Thymus (tissue), 11 donors: ENCODE data around the gene SBF1. TPM values are rescaled to one million over a fixed set of nuclear protein-coding genes. Genes with fewer than 3 reads are reported as not detected.

Experiments used
- DNase-seq, 9 donors: peaks; one replicate each; pipeline ENCODE4 v3.0.0-alpha.2; 2013; ENCODE audit warnings: low spot score in 9 of 9, low read depth in 6 of 9, missing footprints in 1 of 9
- H3K27ac ChIP-seq, 2 donors: one replicate each; pipeline ENCODE4 v1.5.1; 2013; ENCODE audit warnings: control low read depth in 1 of 2, low read depth in 1 of 2, low read length in 1 of 2, mild to moderate bottlenecking in 1 of 2, moderate library complexity in 1 of 2
- H3K27me3 ChIP-seq, 2 donors: one replicate each; pipeline ENCODE4 v1.5.1; 2013; ENCODE audit warnings: low read length in 1 of 2; ENCODE audit not compliant: control insufficient read depth in 2 of 2, insufficient read depth in 1 of 2
- H3K36me3 ChIP-seq, 2 donors: one replicate each; pipeline ENCODE4 v1.5.1; 2013; ENCODE audit warnings: low read length in 1 of 2, mild to moderate bottlenecking in 1 of 2, moderate library complexity in 1 of 2; ENCODE audit not compliant: control insufficient read depth in 2 of 2, insufficient read depth in 2 of 2
- H3K4me1 ChIP-seq, 2 donors: one replicate each; pipeline ENCODE4 v1.5.1; 2013; ENCODE audit warnings: low read length in 2 of 2; ENCODE audit not compliant: control insufficient read depth in 2 of 2, insufficient read depth in 2 of 2
- H3K4me3 ChIP-seq, 2 donors: one replicate each; pipeline ENCODE4 v1.5.1; 2013; ENCODE audit warnings: low read length in 2 of 2, control low read depth in 1 of 2, mild to moderate bottlenecking in 1 of 2
- H3K9me3 ChIP-seq, 2 donors: one replicate each; pipeline ENCODE4 v1.5.1; 2013; ENCODE audit warnings: low read length in 1 of 2, mild to moderate bottlenecking in 1 of 2; ENCODE audit not compliant: control insufficient read depth in 2 of 2, insufficient read depth in 1 of 2
- WGBS: extraction: QIAGEN DNeasy Blood & Tissue Kit; methylation state at CpG from one replicate; pipeline ENCODE4 v1.1.7; 2013; 5-methylcytosine and 5-hydroxymethylcytosine counted together
- polyA plus RNA-seq: library from polyadenylated mRNA; stranded (reverse); fragments of 200-250 nt; gene quantifications from one replicate; pipeline ENCODE4 v1.2.3, GENCODE V29; 2013
- total RNA-seq: library from RNA; stranded (reverse); fragments of 120-200 nt; gene quantifications from one replicate; pipeline ENCODE4 v1.2.4, GENCODE V29; 2013
- donor health status: healthy.

Gene SBF1
- total and polyA plus RNA-seq, 2 donors, result 56.7 to 88.2 TPM

GRCh38 chr22:50487290-50488005 is 12.6 kb upstream of the SBF1 start:
- H3K4me3 ChIP-seq, result no peak overlapping the region
- H3K27me3 ChIP-seq, result peaks cover 10 to 35% of the 10 kb centered on the region in 2 donors
- WGBS, result 94% methylated on average over 23 of the region's 23 CpGs
- no peak overlapping the region for H3K27ac ChIP-seq
- H3K36me3 ChIP-seq, result no peaks in the 10 kb centered on the region
- no peak for DNase-seq
- H3K4me1 ChIP-seq, result peaks cover 2 to 11% of the 10 kb centered on the region in 2 donors
- H3K9me3 ChIP-seq, result no peaks in the 10 kb centered on the region

GRCh38 chr22:50486561-50487289 is 11.9 kb upstream of the SBF1 start, which contains the start of gene MIOX:
Gene MIOX (plus strand): TSS chr22:50486859. CDS start chr22:50486898, 39 bp downstream.
- WGBS, result 95% methylated on average over 23 of the region's 23 CpGs
- no peak within 1 kb of the TSS for H3K27ac ChIP-seq
- H3K36me3 ChIP-seq, result no peaks in the 10 kb centered on the region
- H3K9me3 ChIP-seq, result no peaks in the 10 kb centered on the region
- peaks cover 8 to 19% of the 10 kb centered on the region in 2 donors for H3K4me1 ChIP-seq
- no peak within 1 kb of the TSS for H3K4me3 ChIP-seq
- H3K27me3 ChIP-seq, result peaks cover 16 to 42% of the 10 kb centered on the region in 2 donors
- DNase-seq, result no peak

- H3K27ac ChIP-seq, result no peak overlapping the region
- H3K9me3 ChIP-seq, result no peaks in the 10 kb centered on the region
- H3K4me1 ChIP-seq, result peaks cover 8 to 18% of the 10 kb centered on the region in 2 donors
- no peak overlapping the region for H3K4me3 ChIP-seq
- WGBS, result 75% methylated on average over 29 of the region's 29 CpGs
- H3K27me3 ChIP-seq, result peaks cover 28 to 49% of the 10 kb centered on the region in 2 donors
- no peak for DNase-seq
- H3K36me3 ChIP-seq, result no peaks in the 10 kb centered on the region
These were observed 10.6 kb upstream of the SBF1 start for GRCh38 chr22:50485221-50486131.

- Histone ChIP-seq H3K27me3 (peaks cover 37 to 61% of the 10 kb centered on the region in 2 donors), H3K9me3 (no peaks in the 10 kb centered on the region), H3K4me3 (no peak overlapping the region), H3K27ac (no peak overlapping the region), H3K4me1 (peaks cover 8 to 18% of the 10 kb centered on the region in 2 donors), H3K36me3 (no peaks in the 10 kb centered on the region)
- 94% methylated on average over 31 of the region's 31 CpGs for WGBS
- DNase-seq, result no peak
These were observed 9.4 kb upstream of the SBF1 start for GRCh38 chr22:50483977-50484853.

- Histone ChIP-seq H3K27ac (no peak overlapping the region), H3K27me3 (peaks cover 37 to 67% of the 10 kb centered on the region in 2 donors), H3K9me3 (no peaks in the 10 kb centered on the region), H3K4me3 (no peak overlapping the region), H3K4me1 (peaks cover 8 to 18% of the 10 kb centered on the region in 2 donors), H3K36me3 (no peaks in the 10 kb centered on the region)
- WGBS, result 94% methylated on average over 8 of the region's 8 CpGs
- DNase-seq, result no peak
These were observed 8.7 kb upstream of the SBF1 start for GRCh38 chr22:50483556-50483955.

- WGBS, result 97% methylated on average over 10 of the region's 10 CpGs
- H3K27me3 ChIP-seq, result peaks cover 37 to 70% of the 10 kb centered on the region in 2 donors
These were observed 8.3 kb upstream of the SBF1 start for GRCh38 chr22:50483106-50483505.

GRCh38 chr22:50482107-50483074 is 7.6 kb upstream of the SBF1 start:
- 81% methylated on average over 35 of the region's 35 CpGs for WGBS
- Histone ChIP-seq H3K4me3 (peak overlapping the region; percentile 17 to 64), H3K27me3 (peaks cover 37 to 73% of the 10 kb centered on the region in 2 donors), H3K9me3 (no peaks in the 10 kb centered on the region), H3K36me3 (no peaks in the 10 kb centered on the region), H3K27ac (no peak overlapping the region), H3K4me1 (peaks cover 8 to 18% of the 10 kb centered on the region in 2 donors)
- DNase-seq, result no peak

More at GRCh38 chr22:50483106-50483505, 8.3 kb upstream of the SBF1 start:
- peaks cover 8 to 18% of the 10 kb centered on the region in 2 donors for H3K4me1 ChIP-seq
- no peaks in the 10 kb centered on the region for H3K36me3 ChIP-seq
- H3K4me3 ChIP-seq, result no peak overlapping the region
- no peak for DNase-seq
- H3K27ac ChIP-seq, result no peak overlapping the region
- H3K9me3 ChIP-seq, result no peaks in the 10 kb centered on the region
